GM12872 (cell line): ENCODE data around the gene AOX1.
A peak's percentile ranks its signal among the peaks of the same experiment; 100 is the strongest.

Experiments used
- TF ChIP-seq, protein P1 (sequence below): IDR thresholded peaks from 3 replicates; pipeline ENCODE4 v1.5.1; 2011; ENCODE audit warnings: low read depth, mild to moderate bottlenecking, low read length, moderate library complexity; ENCODE audit not compliant: insufficient read depth

Gene AOX1

GRCh38 chr2:200700856-200701255 is 115.0 kb downstream of the AOX1 start:
- TF ChIP-seq, protein P1, sequence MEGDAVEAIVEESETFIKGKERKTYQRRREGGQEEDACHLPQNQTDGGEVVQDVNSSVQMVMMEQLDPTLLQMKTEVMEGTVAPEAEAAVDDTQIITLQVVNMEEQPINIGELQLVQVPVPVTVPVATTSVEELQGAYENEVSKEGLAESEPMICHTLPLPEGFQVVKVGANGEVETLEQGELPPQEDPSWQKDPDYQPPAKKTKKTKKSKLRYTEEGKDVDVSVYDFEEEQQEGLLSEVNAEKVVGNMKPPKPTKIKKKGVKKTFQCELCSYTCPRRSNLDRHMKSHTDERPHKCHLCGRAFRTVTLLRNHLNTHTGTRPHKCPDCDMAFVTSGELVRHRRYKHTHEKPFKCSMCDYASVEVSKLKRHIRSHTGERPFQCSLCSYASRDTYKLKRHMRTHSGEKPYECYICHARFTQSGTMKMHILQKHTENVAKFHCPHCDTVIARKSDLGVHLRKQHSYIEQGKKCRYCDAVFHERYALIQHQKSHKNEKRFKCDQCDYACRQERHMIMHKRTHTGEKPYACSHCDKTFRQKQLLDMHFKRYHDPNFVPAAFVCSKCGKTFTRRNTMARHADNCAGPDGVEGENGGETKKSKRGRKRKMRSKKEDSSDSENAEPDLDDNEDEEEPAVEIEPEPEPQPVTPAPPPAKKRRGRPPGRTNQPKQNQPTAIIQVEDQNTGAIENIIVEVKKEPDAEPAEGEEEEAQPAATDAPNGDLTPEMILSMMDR: no peak

GRCh38 chr2:200702044-200702443 is 116.2 kb downstream of the AOX1 start:
- TF ChIP-seq, protein P1: no peak

DNA sequence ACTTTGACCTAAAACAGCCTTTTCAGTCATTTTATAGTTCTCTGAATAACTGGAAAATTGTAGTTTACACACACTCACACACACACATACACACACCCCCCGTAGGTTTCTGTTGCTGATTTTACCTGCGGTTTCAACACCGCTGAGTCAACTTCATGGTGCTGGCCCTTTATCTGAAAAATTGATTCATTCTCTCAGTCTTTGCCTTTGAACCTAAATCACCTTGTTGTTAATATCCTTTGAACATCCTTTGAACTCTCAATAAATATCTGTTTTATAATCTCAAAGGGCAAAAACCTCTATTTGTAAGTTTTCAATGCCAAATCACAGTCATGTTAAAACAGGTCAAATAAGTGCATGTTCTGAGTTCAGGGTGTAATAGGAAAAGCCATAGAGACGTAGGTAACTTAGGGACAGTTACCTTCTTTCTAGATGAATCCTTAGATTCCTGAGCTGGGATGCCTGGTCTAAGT is 116.9 kb downstream of the AOX1 start:
- TF ChIP-seq, protein P1: no peak

DNA sequence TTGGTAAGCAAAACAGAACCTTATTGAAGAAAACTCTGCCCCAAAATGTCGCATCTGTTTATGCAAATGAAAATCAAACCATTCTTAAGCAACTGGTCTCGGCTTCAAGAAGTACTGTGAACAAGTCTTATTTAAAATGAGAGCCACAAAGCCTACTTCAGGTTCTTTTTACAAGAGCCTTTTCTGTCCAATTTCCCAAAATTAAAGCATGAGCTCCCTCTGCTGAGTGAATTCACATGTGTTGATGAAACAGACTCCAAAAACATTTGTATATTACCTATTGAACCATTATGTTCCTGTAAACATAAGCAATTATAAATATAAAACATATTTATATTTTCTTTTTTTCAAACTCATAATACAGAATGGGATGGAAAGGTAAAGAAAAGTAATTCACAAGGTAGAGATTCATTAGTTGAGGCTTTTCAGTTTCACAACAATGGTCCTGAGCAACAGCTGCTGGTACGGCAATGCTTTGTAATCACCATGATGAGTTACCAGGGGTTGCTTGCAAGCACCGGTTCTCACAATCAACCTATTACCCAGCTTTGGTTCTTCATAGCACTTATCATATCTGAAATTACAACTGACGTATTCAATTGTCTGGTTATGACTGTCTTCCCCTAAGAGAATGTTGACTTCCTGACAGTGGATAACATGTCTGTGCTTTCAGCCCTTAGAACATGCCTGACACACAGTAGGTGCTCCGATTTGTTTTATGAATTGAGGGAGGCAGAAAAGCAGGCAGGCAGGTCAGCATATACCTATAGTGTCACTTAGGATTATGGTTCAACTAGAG is 117.5 kb downstream of the AOX1 start:
- TF ChIP-seq, protein P1: peak; percentile 21; the same call in 1 of the 3 replicates

GRCh38 chr2:200703926-200704637 is 118.3 kb downstream of the AOX1 start:
- TF ChIP-seq, protein P1: no peak

GRCh38 chr2:200705305-200706041 is 119.7 kb downstream of the AOX1 start:
- TF ChIP-seq, protein P1: no peak

DNA sequence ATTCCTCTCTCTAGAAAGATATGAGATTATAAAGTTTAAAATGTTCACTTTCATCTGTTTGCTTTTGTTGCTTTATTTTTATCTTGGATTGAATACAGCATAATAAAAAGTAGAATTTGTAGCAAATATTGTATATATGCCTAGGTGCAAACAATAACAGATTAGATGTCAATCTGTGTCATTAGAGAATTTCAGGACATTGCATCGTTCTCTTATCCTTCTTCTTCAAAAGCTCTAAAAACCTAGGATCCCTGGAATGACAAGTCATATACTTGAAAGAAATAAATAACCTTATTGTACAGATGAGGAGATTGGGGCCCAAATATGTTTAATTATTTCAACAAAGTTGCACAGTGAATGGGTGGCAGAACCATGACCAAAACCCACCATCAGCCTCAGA is 123.1 kb downstream of the AOX1 start:
- TF ChIP-seq, protein P1: no peak
